NCI-H1694 (cell line): Measurements from ENCODE around the gene MEDAG.

Experiments
- DNase-seq: peaks from one replicate; lab custom pipeline; 2025; lab: John Stamatoyannopoulos, UW

The MEDAG gene

DNA sequence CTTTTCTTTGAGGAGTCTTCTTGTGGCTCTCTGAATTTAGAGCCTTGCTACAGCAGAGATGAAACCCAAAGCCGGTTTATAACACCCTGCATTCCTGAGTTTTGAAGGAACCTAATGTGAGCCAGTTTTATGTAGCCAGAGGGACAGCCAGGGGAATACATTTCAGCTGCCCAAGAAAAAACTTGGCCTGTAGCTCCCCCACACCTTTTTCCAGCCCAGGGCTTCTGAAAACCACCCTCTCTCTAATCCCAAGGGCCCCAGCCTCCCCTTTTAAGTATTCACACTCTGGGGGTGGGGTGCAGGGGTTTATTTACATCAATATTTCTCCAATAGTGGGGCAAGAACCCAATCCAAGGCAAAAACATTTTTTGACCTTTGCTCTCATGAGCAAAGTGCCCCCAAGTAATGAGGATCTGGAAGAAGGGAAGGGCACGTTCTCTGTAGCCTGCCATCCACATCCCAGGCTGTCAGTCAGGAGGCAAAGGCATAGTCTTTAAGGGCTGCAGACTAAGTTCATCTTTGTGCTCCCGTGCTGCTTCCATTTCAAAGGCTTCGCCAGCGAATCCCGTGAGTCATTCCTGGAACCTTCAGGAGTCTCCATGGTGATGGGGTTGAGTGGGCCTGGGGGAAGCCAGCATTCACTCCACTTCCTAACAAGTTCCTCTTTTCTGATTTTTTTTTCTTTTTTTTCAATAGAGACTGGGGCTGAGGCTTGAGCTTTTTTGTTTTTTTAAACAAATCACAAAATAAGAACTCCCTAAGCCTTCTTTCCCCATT, 33.2 kb upstream of the MEDAG start:
- peak; percentile 7 for DNase-seq

GRCh38 chr13:30873499-30873898, 32.6 kb upstream of the MEDAG start:
- no peak for DNase-seq

DNA sequence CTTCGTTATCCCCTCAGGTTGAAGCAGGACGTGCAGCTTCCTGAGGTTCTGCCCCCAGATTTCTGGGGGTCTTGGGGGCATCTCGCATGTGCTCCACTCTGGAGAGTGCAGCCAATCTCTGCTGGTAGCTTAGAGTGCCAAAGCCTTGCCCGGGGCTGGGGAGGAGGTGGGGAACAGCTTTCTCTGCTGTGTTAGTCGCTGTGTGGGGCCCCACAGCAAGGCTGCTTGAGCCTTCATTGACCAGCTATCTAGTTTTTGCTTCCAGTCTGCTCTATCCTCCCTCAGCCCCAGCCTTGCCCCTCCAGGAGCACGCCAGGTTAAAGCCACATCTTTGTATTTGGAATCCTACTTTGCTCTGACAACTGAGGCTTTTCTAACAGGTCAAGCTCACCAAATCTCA, 32.0 kb upstream of the MEDAG start:
- no peak for DNase-seq

- DNase-seq, result no peak
Measured at GRCh38 chr13:30874561-30874960, 31.5 kb upstream of the MEDAG start.

DNA sequence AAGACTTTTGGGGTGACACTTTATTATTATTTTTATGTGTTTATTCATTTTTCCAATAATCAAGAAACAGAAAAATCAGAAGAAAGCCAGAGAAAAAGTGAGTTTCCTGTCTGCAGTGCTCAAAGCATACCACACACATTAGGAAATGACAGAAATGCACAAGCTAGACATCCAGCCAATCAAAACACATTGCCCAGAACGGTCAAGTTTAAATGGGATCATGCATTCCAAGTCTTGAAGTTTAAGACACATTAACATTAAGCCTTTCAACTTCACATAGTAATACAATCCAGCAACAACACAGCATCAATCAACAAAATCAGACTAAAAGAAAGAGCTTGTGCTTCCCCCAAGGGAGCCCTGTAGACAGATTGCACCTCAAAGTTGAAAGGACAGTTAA, 28.7 kb upstream of the MEDAG start:
- DNase-seq, result no peak

DNA sequence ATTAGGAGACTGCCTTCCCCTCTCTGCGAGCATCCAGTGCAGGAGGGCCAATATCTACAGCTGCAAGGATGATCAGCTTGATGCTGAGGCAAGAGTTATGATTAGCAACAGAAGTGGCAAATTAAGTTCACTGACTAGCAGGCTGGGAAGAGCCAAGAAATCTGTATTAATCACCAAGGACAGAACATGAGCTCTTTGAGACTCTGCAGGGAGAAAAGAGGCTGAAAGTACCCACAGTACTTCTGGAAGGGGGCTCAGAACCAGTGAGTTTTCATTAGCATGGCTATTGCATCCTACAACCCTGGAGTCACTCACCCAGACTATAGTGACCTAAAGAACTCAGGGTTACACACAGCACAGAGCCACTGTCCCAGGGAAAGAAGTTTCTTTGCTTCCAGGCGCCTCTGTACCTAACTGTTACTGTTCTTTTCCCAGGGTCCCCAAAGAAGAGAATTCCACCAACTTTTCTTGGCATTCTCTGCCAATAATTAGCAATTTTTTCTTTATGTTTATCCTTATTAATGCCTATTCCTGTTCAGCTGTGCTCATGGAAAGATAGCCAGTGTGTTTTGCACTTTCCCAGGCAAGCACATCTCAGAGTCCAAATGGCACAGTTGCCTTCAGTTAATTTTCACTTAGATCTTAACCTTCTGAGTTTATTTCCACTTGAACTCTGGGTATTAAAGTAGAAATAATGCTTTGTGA, 25.8 kb upstream of the MEDAG start:
- DNase-seq, result no peak

- DNase-seq, result no peak
Measured at GRCh38 chr13:30880856-30881155, 25.3 kb upstream of the MEDAG start.

DNA sequence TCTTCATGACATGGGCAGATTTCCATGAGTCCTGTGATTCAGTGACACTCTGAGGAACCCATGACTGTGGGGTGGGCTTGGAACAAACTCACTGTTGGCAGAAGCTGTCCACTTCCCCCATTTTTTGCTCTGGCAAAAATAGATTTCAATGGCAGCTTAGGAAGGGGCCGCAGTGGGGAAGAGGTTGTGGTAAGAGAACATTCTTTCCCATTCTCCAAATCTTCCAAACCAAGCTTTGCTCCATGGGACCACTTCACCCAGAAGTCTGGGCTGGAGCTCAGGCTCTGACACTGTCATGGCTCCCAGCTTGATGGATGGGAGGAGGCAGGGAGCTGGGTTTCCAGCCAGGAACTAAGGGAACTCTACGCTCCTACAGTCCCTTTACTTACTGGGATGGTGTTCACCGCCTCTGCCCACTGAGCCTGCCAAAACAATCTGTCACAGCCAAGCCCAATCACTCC, 24.9 kb upstream of the MEDAG start:
- DNase-seq, result no peak

GRCh38 chr13:30882026-30882850, 23.8 kb upstream of the MEDAG start:
- no peak for DNase-seq

GRCh38 chr13:30882996-30883766, 22.9 kb upstream of the MEDAG start:
- no peak for DNase-seq

GRCh38 chr13:30884543-30884942, 21.5 kb upstream of the MEDAG start:
- DNase-seq, result no peak

GRCh38 chr13:30889196-30889690, 16.8 kb upstream of the MEDAG start:
- no peak for DNase-seq

DNA sequence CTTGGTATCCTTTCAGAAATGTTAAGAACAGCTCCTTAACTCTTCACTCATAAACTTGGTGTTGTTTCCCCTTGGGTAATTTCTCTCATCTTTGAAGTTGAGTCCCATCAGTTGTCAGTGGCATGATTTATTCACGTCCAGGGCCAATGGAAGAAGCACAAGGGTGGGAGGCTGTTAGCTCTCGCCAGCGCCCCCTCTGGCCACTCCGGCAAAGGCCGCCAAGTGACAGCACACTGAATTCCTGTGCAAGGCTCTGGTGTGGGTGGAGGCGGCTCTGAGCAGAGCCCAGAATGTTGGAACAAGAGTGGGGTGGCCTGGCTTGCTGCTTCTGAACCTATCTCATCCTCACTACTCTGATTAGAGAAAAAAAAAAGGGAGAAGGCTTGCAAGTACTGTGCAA, 13.1 kb upstream of the MEDAG start:
- DNase-seq, result no peak

DNA sequence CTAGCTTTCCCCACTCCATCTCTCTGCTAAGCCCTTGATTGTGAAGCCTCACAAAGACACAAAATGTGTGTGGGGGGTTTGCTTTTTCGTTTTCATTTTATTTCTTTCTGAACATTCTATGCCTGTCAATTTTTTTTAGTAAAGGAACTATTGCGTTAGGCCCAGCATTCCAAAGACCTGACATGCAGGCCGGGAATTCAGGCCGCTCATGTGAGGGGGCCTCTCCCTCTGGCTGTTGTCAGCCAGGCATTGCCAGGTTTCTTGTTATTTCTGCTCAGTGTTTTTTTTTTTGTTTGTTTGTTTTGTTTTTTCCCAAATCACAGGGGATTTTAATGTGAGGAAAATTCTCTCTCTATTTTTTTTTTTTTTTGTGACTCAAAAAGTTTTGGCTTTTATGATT, 10.3 kb upstream of the MEDAG start:
- DNase-seq, result no peak

DNA sequence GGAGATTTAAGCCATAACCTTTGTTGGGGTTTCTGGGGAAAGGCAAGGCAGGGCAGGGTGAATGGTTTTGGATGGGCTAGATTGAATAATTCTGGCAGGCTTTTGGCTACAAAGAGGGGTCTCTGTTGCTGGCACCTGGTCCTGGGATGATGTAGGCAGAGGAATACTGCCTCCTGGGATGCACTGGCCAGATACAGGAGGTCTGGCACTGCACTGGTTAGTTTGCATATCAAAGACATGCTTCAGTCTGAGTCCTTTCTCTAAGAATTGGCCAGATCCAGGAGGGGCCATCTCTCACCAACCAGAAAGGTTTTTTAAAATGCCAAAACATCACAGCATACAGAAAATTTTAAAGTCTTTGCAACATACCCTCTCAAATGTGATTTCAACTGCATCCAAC, 8.0 kb upstream of the MEDAG start:
- no peak for DNase-seq

DNA sequence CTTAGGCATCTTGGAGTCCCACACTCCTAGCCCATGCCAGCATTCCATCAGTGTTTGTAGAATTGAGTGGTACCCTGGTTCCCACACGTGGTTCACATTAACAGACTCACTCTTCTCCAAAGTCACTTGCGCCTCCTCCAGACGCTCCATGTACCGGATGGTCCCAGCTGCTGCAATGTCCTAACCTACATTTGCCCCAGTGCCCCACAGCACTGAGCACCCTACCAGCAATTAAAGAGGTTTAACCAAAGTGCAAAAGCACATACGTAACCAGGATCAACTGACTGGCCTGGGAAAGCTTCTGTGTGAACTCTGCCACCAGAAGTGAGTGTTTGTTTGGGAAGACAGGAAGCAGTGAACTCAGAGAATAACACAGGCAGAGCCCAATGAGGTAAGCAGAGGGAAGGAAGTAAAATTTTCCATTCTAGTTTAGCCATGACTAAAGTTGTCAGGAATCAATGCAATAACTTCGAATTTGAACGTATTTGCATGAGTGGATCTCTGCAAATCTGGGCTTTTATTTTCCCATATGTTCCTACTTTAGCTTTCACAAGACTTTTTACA, 7.3 kb upstream of the MEDAG start:
- no peak for DNase-seq

DNA sequence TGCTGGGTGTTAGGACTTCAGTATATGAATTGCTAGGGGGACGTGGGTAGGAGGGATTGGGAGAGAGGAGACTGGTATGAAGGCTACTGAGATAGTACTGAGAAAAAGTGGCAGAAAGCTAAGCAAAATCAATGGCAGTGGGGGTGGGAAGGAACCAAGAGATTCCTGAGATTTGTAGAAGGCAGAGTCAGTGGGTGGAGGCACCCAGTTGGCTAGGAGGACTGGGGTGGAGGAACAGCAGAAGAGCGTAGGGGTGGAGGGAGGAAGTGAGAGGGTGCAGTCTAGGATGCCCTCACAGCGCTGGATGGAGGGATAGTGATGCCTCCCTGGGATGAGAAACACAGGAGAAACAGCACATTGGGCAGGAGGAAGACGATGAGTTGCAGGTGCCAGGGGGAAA, 5.6 kb upstream of the MEDAG start:
- no peak for DNase-seq

DNA sequence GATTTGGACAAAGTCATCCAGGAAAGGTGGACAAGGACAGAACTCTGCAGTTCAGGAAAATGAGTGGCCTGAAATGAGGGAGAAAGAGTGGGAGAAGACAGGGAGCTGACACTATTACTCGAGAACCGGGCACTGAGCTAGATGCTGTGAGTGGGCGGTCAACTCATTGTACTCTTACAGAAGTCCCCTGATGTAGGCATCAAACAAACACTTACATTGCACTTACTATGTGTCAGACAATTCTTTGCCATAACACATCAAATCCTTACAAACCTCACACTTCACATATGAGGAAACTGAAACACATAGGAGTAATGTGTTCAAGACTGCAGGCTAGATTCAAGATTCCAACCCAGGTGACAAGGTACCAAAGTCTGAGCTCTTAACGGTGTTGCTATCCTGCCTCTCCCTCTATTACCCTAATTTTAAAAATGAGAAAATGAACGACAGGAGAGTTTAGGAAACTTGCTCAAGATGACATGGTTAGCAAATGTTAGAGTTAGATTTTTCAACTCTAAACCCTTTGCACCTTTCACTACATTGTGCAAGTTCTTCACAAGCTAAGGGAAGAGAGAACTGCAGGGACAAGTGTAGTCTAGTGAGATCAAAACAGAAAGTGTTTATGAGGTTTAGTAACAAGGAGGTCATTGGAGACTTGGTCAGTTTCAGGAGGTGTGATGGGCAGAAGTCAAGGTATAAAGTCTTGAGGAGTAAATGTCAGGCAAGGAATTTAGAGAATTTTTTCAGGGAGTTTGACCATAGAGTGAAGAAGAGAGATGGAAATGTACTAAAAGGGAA, 4.9 kb upstream of the MEDAG start:
- DNase-seq, result no peak

GRCh38 chr13:30904043-30904442, 2.0 kb upstream of the MEDAG start:
- no peak for DNase-seq

GRCh38 chr13:30906411-30907051, 460 bp downstream of the MEDAG start:
- DNase-seq, result no peak
